Osteoblast (primary cell): Measurements from ENCODE around the gene ZNF595. TPM values are rescaled to one million over a fixed set of nuclear protein-coding genes. Genes with fewer than 3 reads are reported as not detected.
"Not testable (repeated sequence)": the region's sequence is repeated elsewhere in the genome, so short reads cannot be mapped to it uniquely, and the experiment has no call there.

Experiments used
- DNase-seq: peaks from one replicate; pipeline ENCODE4 v3.0.0; 2011; ENCODE audit warnings: low spot score, mixed read lengths; ENCODE audit not compliant: insufficient read length; ENCODE audit errors: missing footprints
- H2AFZ ChIP-seq: 2 replicates; pipeline ENCODE4 v1.6.0; 2011; ENCODE audit warnings: mild to moderate bottlenecking, low read length
- H3K27ac ChIP-seq: 2 replicates; pipeline ENCODE4 v1.5.1; 2011; ENCODE audit warnings: mild to moderate bottlenecking, low read depth, low read length, moderate library complexity
- H3K27me3 ChIP-seq: 2 replicates; pipeline ENCODE4 v1.6.0; 2012; ENCODE audit warnings: mild to moderate bottlenecking, control low read depth, inconsistent platforms, low read length, moderate library complexity; ENCODE audit not compliant: insufficient read depth
- H3K36me3 ChIP-seq: 2 replicates; pipeline ENCODE4 v1.5.1; 2011; ENCODE audit warnings: mild to moderate bottlenecking, low read length, control low read depth, moderate library complexity; ENCODE audit not compliant: insufficient read depth
- H3K4me1 ChIP-seq: 2 replicates; pipeline ENCODE4 v1.5.1; 2011; ENCODE audit warnings: mild to moderate bottlenecking, low read length, control low read depth, moderate library complexity; ENCODE audit not compliant: insufficient read depth
- H3K4me2 ChIP-seq: 2 replicates; pipeline ENCODE4 v1.6.0; 2011; ENCODE audit warnings: mild to moderate bottlenecking, low read length; ENCODE audit not compliant: insufficient read depth
- H3K4me3 ChIP-seq: fragments of 200-600 bp; sonication (generic); 3 replicates; pipeline ENCODE4 v1.5.1; 2012; ENCODE audit warnings: mild to moderate bottlenecking, low read length, inconsistent platforms; ENCODE audit not compliant: insufficient read depth
- H3K79me2 ChIP-seq: 2 replicates; pipeline ENCODE4 v1.6.0; 2012; ENCODE audit warnings: mild to moderate bottlenecking, low read length, control low read depth, inconsistent platforms; ENCODE audit not compliant: insufficient read depth
- H3K9me3 ChIP-seq: 2 replicates; pipeline ENCODE4 v1.5.1; 2011; ENCODE audit warnings: low read depth, low read length, control low read depth
- H4K20me1 ChIP-seq: 2 replicates; pipeline ENCODE4 v1.6.0; 2012; ENCODE audit warnings: mild to moderate bottlenecking, low read length, control low read depth; ENCODE audit not compliant: insufficient read depth
- CTCF ChIP-seq: IDR thresholded peaks from 2 replicates; pipeline ENCODE4 v1.5.1; 2011; ENCODE audit warnings: mild to moderate bottlenecking, low read depth, low read length, moderate library complexity; ENCODE audit errors: extremely low read depth
- total RNA-seq: library from RNA; depleted of rRNA; stranded (reverse); fragments of >200 nt; gene quantifications from 2 replicates; pipeline ENCODE4 v1.2.3, GENCODE V29; 2012

Gene ZNF595
- total RNA-seq, 1 donor, result 11.9 TPM

GRCh38 chr4:51655-52277 lies 1.4 kb upstream of the ZNF595 start:
- H3K27me3 ChIP-seq, H3K4me1 ChIP-seq, H3K36me3 ChIP-seq, H3K4me3 ChIP-seq, H3K4me2 ChIP-seq, H2AFZ ChIP-seq, H3K9me3 ChIP-seq, DNase-seq, H3K27ac ChIP-seq, H4K20me1 ChIP-seq, H3K79me2 ChIP-seq: not testable (repeated sequence)

GRCh38 chr4:53521-53920 lies 400 bp downstream of the ZNF595 start:
- not testable (repeated sequence) for H3K27me3 ChIP-seq, H2AFZ ChIP-seq, H3K9me3 ChIP-seq, H3K4me1 ChIP-seq, H3K27ac ChIP-seq, H3K4me3 ChIP-seq, H3K36me3 ChIP-seq, DNase-seq, H3K4me2 ChIP-seq, H3K79me2 ChIP-seq, H4K20me1 ChIP-seq

- H3K4me2 ChIP-seq, result not testable (repeated sequence)
These were observed 11.6 kb downstream of the ZNF595 start for GRCh38 chr4:64733-65132.

GRCh38 chr4:71830-72229 lies 18.7 kb downstream of the ZNF595 start:
- H2AFZ ChIP-seq, result no peak overlapping the region
- H3K4me2 ChIP-seq, result no peak overlapping the region
- no peaks in the 10 kb centered on the region for H4K20me1 ChIP-seq
- peaks cover 27% of the 10 kb centered on the region for H3K9me3 ChIP-seq
- no peak overlapping the region for H3K27ac ChIP-seq
- no peak overlapping the region for H3K4me3 ChIP-seq
- peaks cover 32% of the 10 kb centered on the region for H3K36me3 ChIP-seq
- peaks cover 45% of the 10 kb centered on the region for H3K79me2 ChIP-seq
- no peaks in the 10 kb centered on the region for H3K27me3 ChIP-seq
- DNase-seq, result no peak
- no peaks in the 10 kb centered on the region for H3K4me1 ChIP-seq
- no peak for TF ChIP-seq CTCF

More at GRCh38 chr4:64733-65132, 11.6 kb downstream of the ZNF595 start:
- H3K4me1 ChIP-seq, H3K36me3 ChIP-seq, H3K9me3 ChIP-seq, H4K20me1 ChIP-seq, H3K27me3 ChIP-seq, H2AFZ ChIP-seq, H3K27ac ChIP-seq, H3K4me3 ChIP-seq, DNase-seq: not testable (repeated sequence)
- peaks cover 11% of the 10 kb centered on the region for H3K79me2 ChIP-seq

GRCh38 chr4:85951-86350 lies 32.8 kb downstream of the ZNF595 start:
- H3K4me2 ChIP-seq, result no peak overlapping the region
- no peak overlapping the region for H2AFZ ChIP-seq

GRCh38 chr4:86559-87324 lies 33.6 kb downstream of the ZNF595 start:
- H4K20me1 ChIP-seq, H3K79me2 ChIP-seq, H3K27ac ChIP-seq, H2AFZ ChIP-seq, H3K4me3 ChIP-seq, H3K27me3 ChIP-seq, H3K4me1 ChIP-seq, H3K4me2 ChIP-seq, DNase-seq: not testable (repeated sequence)
- Histone ChIP-seq H3K9me3 (peaks cover 39% of the 10 kb centered on the region), H3K36me3 (peaks cover 19% of the 10 kb centered on the region)

More at GRCh38 chr4:85951-86350, 32.8 kb downstream of the ZNF595 start:
- TF ChIP-seq CTCF, result no peak
- DNase-seq, result no peak
- no peak overlapping the region for H3K27ac ChIP-seq
- no peak overlapping the region for H3K4me3 ChIP-seq
- peaks cover 24% of the 10 kb centered on the region for H3K36me3 ChIP-seq
- H3K4me1 ChIP-seq, result no peaks in the 10 kb centered on the region
- no peaks in the 10 kb centered on the region for H4K20me1 ChIP-seq
- no peaks in the 10 kb centered on the region for H3K27me3 ChIP-seq
- no peaks in the 10 kb centered on the region for H3K79me2 ChIP-seq
- peaks cover 40% of the 10 kb centered on the region for H3K9me3 ChIP-seq
